Cardiac muscle cell (in vitro differentiated cells and primary cell): ENCODE data around the gene TLE4. TPM values are rescaled to one million over a fixed set of nuclear protein-coding genes. Genes with fewer than 3 reads are reported as not detected.

Source experiments
- DNase-seq, 2 donors: peaks; one replicate each; pipeline versions ENCODE4 v3.0.0 to v3.0.0-alpha.2; 2010 to 2017; ENCODE audit warnings: low read depth in 1 of 2, low spot score in 1 of 2
- H3K27ac ChIP-seq: fragments of 200-600 bp; sonication (generic); 2 replicates; pipeline ENCODE4 v1.5.1; 2016
- H3K27me3 ChIP-seq: fragments of 200-600 bp; sonication (generic); 2 replicates; pipeline ENCODE4 v1.6.0; 2016; ENCODE audit warnings: control low read depth
- H3K36me3 ChIP-seq: fragments of 200-600 bp; sonication (generic); 2 replicates; pipeline ENCODE4 v1.5.1; 2016; ENCODE audit warnings: control low read depth
- H3K4me1 ChIP-seq: fragments of 200-600 bp; sonication (generic); 2 replicates; pipeline ENCODE4 v1.8.1; 2017; ENCODE audit warnings: low read depth, mild to moderate bottlenecking, mixed run types
- H3K4me3 ChIP-seq: fragments of 200-600 bp; sonication (generic); 2 replicates; pipeline ENCODE4 v1.5.1; 2016; ENCODE audit warnings: mild to moderate bottlenecking
- H3K9me3 ChIP-seq: fragments of 200-600 bp; sonication (generic); 2 replicates; pipeline ENCODE4 v1.5.1; 2017; ENCODE audit warnings: low read depth, mild to moderate bottlenecking, control low read depth
- polyA plus RNA-seq: library from polyadenylated mRNA; unstranded; fragments of >200 nt; fragmentation: Nextera tagmentation; extraction: Ambion mirVana; gene quantifications from 2 replicates; pipeline ENCODE4 v1.2.1, GENCODE V29; 2016
- total RNA-seq: library from RNA; depleted of rRNA; stranded (reverse); fragments of >200 nt; gene quantifications from 2 replicates; pipeline ENCODE4 v1.2.3, GENCODE V29; 2016
- TF ChIP-seq, protein P1 (sequence below): IDR thresholded peaks from 2 replicates; pipeline ENCODE4 v1.5.1; 2012; ENCODE audit warnings: low read depth, mild to moderate bottlenecking, low read length

Gene TLE4
- total and polyA plus RNA-seq, 2 experiments from 2014 or later: 9.1 to 11.9 TPM

DNA sequence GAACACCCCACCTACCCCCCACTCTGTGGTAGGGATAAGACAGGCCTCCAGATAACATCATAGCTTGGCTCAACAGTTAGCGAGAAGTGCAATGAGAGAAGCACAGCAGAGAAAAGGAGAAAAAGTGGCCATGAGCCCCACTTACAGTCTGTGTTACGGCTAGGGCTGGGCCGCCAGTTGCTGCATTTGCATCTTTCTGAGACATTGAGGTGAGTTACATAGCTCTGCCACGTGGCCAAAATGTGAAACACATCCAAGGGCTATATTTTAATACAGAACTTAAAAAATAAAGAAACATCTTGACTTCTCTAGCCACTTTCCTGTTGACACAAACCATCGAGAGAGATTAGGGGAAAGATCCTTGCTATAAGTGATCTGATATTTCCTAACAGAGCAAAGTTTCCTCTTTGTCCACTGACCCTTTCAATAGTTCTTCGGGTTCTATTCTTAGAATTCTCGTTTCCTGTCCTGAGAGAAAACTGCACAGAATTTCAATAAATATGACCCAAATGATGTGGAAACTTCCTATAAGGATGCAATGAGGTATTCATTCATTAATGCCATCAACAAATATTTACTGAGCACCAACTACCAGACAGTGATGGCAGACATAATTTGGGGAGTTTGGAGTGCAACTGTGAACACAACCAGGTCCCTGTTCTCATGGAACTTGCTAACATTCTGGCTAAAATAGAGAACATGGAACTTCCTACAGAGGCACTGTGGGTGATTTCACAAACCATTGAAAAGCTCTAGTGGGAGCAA, 3.2 kb upstream of the TLE4 start:
- Histone ChIP-seq H3K9me3 (no peaks in the 10 kb centered on the region), H3K4me1 (no peaks in the 10 kb centered on the region), H3K27ac (no peak overlapping the region), H3K27me3 (peaks cover 9% of the 10 kb centered on the region), H3K36me3 (no peaks in the 10 kb centered on the region), H3K4me3 (no peak overlapping the region)
- TF ChIP-seq, protein P1, sequence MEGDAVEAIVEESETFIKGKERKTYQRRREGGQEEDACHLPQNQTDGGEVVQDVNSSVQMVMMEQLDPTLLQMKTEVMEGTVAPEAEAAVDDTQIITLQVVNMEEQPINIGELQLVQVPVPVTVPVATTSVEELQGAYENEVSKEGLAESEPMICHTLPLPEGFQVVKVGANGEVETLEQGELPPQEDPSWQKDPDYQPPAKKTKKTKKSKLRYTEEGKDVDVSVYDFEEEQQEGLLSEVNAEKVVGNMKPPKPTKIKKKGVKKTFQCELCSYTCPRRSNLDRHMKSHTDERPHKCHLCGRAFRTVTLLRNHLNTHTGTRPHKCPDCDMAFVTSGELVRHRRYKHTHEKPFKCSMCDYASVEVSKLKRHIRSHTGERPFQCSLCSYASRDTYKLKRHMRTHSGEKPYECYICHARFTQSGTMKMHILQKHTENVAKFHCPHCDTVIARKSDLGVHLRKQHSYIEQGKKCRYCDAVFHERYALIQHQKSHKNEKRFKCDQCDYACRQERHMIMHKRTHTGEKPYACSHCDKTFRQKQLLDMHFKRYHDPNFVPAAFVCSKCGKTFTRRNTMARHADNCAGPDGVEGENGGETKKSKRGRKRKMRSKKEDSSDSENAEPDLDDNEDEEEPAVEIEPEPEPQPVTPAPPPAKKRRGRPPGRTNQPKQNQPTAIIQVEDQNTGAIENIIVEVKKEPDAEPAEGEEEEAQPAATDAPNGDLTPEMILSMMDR: no peak
- no peak for DNase-seq

DNA sequence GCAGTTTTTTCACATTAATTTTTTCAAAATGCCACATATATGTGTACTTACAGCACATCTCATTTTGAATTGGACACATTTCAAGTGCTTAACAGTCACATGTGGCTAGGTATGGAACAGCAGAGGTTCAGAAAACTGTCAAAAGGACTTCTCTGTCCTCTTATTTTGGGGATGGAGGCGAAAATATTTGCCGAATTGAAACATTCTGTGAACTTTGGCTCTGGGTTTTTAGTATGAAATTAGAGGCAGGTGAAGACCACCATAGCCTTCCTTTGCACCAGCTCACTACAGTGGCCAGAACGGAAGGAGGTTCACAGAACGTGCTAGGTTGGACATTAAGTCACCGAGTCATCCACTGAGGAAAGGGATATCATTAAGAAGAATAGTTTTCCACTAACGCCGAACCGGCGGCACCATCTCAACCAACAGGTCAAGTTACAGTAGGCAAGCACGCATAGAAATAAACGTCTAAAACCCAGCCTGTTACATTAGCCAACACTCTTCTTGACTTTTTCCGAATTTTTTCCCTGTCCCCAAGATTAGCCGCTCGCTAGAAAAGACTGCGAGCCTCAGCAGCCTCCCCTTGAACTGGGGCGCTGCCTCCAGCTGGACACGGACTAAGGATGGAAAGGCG, 1.8 kb upstream of the TLE4 start:
- Histone ChIP-seq H3K4me1 (no peaks in the 10 kb centered on the region), H3K4me3 (peak overlapping the region; percentile 87), H3K9me3 (no peaks in the 10 kb centered on the region), H3K27me3 (peaks cover 9% of the 10 kb centered on the region), H3K27ac (no peak overlapping the region), H3K36me3 (no peaks in the 10 kb centered on the region)
- TF ChIP-seq, protein P1: no peak
- DNase-seq: peak in 1 of 2 donors; percentile 11

DNA sequence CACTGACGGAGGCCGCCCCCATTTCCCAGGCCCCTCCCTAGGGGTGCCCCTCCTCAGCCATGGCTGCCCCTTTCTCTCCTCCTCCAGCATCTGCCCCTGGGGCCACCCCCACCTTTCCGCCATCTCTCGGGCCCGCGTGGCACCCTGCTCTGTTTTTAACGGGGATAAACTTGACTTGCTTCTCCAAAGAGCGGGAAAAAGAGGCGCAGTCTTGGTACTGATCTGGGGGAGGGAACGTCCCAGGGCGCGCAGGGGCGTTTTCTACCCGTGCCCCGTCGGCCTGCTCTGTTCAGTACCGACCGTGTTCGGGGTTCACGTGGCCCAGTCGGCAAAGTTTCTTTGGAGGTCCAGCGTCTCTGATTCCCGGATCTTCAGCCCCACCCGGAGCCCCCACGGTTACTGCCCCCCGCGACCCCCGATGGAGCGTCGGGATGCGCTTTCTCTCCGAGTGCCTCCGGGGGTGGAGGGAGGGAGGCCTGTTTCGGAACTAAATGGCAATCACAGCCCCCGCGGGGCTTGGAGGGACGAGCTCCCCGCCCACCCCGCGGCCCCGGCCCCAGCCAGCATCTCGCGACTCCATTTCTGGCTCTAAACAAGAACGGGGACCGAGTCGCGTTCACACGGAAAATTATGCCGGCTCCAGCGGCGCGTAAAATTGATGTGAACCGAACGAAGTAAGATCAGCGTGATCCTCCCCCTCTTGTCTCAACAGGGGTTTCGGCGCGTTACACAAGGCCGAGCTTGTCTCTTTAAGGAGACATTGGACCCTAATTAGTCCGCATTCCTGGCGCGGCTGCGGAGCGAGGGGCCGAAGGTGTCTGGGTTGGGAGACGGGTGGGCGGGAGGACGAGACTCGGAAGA, 1.1 kb upstream of the TLE4 start:
- peak; percentile 59 to 62 for DNase-seq
- TF ChIP-seq, protein P1: no peak
- Histone ChIP-seq H3K27me3 (peaks cover 9% of the 10 kb centered on the region), H3K27ac (peak overlapping the region; percentile 73), H3K9me3 (no peaks in the 10 kb centered on the region), H3K4me1 (no peaks in the 10 kb centered on the region), H3K4me3 (peak overlapping the region; percentile 87), H3K36me3 (no peaks in the 10 kb centered on the region)

DNA sequence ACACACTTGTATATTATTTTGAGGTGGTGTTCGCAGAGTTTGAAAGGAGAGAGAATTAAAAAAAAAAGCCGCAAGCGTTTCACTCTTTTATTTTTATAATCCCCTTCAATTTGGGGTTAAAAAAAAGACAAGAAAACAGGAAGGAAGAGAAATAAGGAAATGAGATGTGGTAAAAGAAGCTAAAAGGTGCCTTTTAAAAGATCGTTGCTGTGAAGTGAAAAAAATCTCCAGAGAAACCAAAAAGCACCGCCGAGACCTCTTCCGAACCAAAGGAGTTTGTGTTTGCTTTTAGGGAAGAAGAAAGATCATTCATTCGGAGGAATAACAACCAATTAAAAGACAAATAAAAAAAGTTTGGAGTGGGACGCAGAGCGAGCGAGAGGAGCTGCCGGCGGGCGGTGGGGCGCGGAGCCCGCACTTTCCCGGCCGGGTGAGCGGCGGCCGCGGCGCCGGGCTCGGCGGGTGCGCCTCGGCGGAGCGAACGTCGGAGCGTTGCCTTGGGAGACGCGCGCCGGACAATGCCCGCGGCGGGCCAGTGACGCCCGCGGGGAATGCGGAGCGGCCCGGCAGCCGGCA, 355 bp downstream of the TLE4 start:
- Histone ChIP-seq H3K27ac (peak overlapping the region; percentile 94), H3K9me3 (no peaks in the 10 kb centered on the region), H3K27me3 (peaks cover 9% of the 10 kb centered on the region), H3K4me1 (no peaks in the 10 kb centered on the region), H3K36me3 (no peaks in the 10 kb centered on the region), H3K4me3 (peak overlapping the region; percentile 94)
- no peak for DNase-seq
- TF ChIP-seq, protein P1: no peak
